ENCODE measurements around the gene RALGPS2.

DNA sequence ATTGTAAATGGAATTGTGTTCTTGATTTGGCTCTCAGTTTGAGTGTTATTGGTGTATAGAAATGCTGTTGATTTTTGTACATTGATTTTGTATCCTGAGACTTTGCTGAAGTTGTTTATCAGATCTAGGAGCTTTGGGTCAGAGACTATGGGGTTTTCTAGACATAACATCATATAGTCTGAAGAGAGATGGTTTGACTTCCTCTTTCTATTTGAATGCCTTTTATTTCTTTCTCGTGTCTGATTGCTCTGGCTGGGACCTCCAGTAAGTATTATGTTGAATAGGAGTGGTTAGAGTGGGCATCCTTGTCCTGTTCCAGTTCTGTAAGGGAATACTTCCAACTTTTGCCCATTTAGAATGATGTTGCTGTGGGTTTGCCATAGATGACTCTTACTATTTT is 185.0 kb downstream of the RALGPS2 start:
- TF ChIP-seq, protein P1, sequence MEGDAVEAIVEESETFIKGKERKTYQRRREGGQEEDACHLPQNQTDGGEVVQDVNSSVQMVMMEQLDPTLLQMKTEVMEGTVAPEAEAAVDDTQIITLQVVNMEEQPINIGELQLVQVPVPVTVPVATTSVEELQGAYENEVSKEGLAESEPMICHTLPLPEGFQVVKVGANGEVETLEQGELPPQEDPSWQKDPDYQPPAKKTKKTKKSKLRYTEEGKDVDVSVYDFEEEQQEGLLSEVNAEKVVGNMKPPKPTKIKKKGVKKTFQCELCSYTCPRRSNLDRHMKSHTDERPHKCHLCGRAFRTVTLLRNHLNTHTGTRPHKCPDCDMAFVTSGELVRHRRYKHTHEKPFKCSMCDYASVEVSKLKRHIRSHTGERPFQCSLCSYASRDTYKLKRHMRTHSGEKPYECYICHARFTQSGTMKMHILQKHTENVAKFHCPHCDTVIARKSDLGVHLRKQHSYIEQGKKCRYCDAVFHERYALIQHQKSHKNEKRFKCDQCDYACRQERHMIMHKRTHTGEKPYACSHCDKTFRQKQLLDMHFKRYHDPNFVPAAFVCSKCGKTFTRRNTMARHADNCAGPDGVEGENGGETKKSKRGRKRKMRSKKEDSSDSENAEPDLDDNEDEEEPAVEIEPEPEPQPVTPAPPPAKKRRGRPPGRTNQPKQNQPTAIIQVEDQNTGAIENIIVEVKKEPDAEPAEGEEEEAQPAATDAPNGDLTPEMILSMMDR (IDR thresholded peaks at IDR 0.05), result no peak
- TF ChIP-seq POLR2A (IDR thresholded peaks at IDR 0.05), result no peak
- no peak for TF ChIP-seq POLR2AphosphoS5 (IDR thresholded peaks at IDR 0.05)

Data from sigmoid colon (tissue), 4 donors.